Skin epidermis (tissue), 12 donors: Measurements from ENCODE around the gene MAP3K12.
"Not testable (repeated sequence)": the region's sequence is repeated elsewhere in the genome, so short reads cannot be mapped to it uniquely, and the experiment has no call there.

Experiments
- H3K27ac ChIP-seq, 21 experiments: fragments of 200-600 bp; sonication (generic) in 11 of 21; one replicate each; pipeline ENCODE4 v1.5.0; 2020; ENCODE audit warnings: mild to moderate bottlenecking in 3 of 21, inconsistent platforms in 2 of 21, moderate library complexity in 2 of 21
- H3K4me3 ChIP-seq, 7 experiments: fragments of 200-600 bp; sonication (generic) in 2 of 7; one replicate each; pipeline ENCODE4 v1.5.0; 2020; ENCODE audit warnings: inconsistent platforms in 2 of 7, mild to moderate bottlenecking in 2 of 7, moderate library complexity in 1 of 7

MAP3K12 gene

GRCh38 chr12:53496752-53497032 lies 2.6 kb downstream of the MAP3K12 start:
- peak overlapping the region in 7 of 21 experiments; percentile 6 to 71 (median 49) for H3K27ac ChIP-seq
- H3K4me3 ChIP-seq, result no peak overlapping the region

GRCh38 chr12:53495903-53496751 lies 3.1 kb downstream of the MAP3K12 start:
- no peak overlapping the region for H3K4me3 ChIP-seq

GRCh38 chr12:53493610-53494391 lies 5.5 kb downstream of the MAP3K12 start:
- Histone ChIP-seq H3K27ac (peak overlapping the region in 18 of 21 experiments; percentile 59 to 88 (median 79)), H3K4me3 (peak overlapping the region in 6 of 7 experiments; percentile 35 to 58 (median 45))

More at GRCh38 chr12:53495903-53496751, 3.1 kb downstream of the MAP3K12 start:
- peak overlapping the region in 10 of 21 experiments; percentile 6 to 71 (median 58) for H3K27ac ChIP-seq

GRCh38 chr12:53492830-53493609 lies 6.2 kb downstream of the MAP3K12 start:
- peak overlapping the region; percentile 29 to 58 (median 44) for H3K4me3 ChIP-seq
- H3K27ac ChIP-seq, result peak overlapping the region; percentile 39 to 88 (median 78)

GRCh38 chr12:53492188-53492587 lies 7.1 kb downstream of the MAP3K12 start:
- H3K27ac ChIP-seq, result peak overlapping the region in 20 of 21 experiments; percentile 39 to 88 (median 78)
- peak overlapping the region in 6 of 7 experiments; percentile 35 to 58 (median 45) for H3K4me3 ChIP-seq

- H3K27ac ChIP-seq, result no peak overlapping the region
- no peak overlapping the region for H3K4me3 ChIP-seq
Observed at GRCh38 chr12:53489242-53489864, 9.9 kb downstream of the MAP3K12 start.

- H3K27ac ChIP-seq, result peak overlapping the region in 2 of 21 experiments; percentile 12 to 56
- no peak overlapping the region for H3K4me3 ChIP-seq
Observed at GRCh38 chr12:53486736-53487487, 12.3 kb downstream of the MAP3K12 start.

GRCh38 chr12:53485955-53486735 lies 13.1 kb downstream of the MAP3K12 start:
- Histone ChIP-seq H3K27ac (peak overlapping the region in 1 of 21 experiments; percentile 12), H3K4me3 (no peak overlapping the region)

GRCh38 chr12:53484686-53485575 lies 14.3 kb downstream of the MAP3K12 start:
- H3K4me3 ChIP-seq, result no peak overlapping the region
- H3K27ac ChIP-seq, result peak overlapping the region in 1 of 21 experiments; percentile 20

- peak overlapping the region in 1 of 21 experiments; percentile 20 for H3K27ac ChIP-seq
- no peak overlapping the region for H3K4me3 ChIP-seq
Observed at GRCh38 chr12:53483979-53484377, 15.3 kb downstream of the MAP3K12 start.

GRCh38 chr12:53483225-53483978 lies 15.9 kb downstream of the MAP3K12 start:
- Histone ChIP-seq H3K27ac (peak overlapping the region in 2 of 21 experiments; percentile 29 to 69), H3K4me3 (no peak overlapping the region)

GRCh38 chr12:53482626-53483168 lies 16.6 kb downstream of the MAP3K12 start:
- H3K27ac ChIP-seq, result peak overlapping the region in 4 of 21 experiments; percentile 5 to 69 (median 44)
- no peak overlapping the region for H3K4me3 ChIP-seq

GRCh38 chr12:53481939-53482586 lies 17.2 kb downstream of the MAP3K12 start:
- Histone ChIP-seq H3K4me3 (no peak overlapping the region), H3K27ac (peak overlapping the region in 2 of 21 experiments; percentile 57 to 69)

GRCh38 chr12:53481458-53481857 lies 17.8 kb downstream of the MAP3K12 start:
- not testable (repeated sequence) for H3K4me3 ChIP-seq
- peak overlapping the region in 1 of 21 experiments; percentile 56 for H3K27ac ChIP-seq
